ENCODE data around the gene MADCAM1.

DNA sequence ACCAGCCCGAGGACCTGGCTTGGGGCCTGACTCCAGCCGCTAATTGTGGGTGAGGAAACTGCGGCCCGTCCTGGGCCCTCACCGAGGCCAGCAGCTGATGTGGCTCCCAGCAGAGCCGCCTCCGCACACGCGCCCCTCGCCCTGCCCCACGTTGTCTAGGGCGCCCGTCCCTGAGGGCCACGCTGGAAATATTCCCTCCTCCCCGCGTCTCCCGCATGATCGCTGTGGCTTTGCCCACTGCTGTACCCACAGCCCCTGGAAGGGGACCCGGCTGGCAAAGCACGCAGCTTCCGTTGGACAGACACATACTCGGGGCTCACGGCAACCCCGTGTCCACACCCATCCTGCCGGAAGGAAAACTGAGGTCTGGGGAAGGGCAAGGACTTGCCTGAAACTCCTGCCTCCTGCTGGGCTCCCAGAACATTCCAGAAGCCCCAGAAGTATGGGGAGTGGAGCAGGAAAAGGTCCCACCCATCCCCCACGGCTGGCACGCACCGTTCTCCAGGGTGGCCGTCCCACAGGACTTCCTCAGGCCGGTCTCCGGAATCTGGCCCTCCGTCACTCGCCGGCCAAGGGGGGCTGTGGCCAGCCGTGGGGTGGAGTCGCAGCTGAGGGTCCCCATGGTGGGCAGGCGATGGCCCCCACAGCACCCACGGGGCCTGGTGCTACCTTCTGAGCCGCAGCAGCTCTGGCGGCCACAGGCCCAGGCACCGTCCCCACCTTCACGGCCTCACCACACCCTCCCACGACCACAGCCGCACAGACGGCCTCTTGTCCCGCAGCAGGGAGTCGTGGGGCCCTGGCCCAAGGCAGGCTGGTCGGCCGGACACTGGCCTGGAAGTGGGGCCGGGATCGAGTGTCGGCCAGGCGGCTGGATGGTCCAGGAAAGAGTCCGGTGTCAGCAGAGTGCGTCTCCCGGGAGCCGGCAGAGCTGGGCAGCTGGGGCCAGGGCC, 21.9 kb upstream of the MADCAM1 start:
- TF ChIP-seq, protein P1, sequence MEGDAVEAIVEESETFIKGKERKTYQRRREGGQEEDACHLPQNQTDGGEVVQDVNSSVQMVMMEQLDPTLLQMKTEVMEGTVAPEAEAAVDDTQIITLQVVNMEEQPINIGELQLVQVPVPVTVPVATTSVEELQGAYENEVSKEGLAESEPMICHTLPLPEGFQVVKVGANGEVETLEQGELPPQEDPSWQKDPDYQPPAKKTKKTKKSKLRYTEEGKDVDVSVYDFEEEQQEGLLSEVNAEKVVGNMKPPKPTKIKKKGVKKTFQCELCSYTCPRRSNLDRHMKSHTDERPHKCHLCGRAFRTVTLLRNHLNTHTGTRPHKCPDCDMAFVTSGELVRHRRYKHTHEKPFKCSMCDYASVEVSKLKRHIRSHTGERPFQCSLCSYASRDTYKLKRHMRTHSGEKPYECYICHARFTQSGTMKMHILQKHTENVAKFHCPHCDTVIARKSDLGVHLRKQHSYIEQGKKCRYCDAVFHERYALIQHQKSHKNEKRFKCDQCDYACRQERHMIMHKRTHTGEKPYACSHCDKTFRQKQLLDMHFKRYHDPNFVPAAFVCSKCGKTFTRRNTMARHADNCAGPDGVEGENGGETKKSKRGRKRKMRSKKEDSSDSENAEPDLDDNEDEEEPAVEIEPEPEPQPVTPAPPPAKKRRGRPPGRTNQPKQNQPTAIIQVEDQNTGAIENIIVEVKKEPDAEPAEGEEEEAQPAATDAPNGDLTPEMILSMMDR (conservative IDR thresholded peaks at IDR 0.05), result no peak
- no peak for TF ChIP-seq ZFX (IDR thresholded peaks at IDR 0.05)

Measured in C4-2B (cell line).